Neural cell (in vitro differentiated cells): Measurements from ENCODE around the gene DHRS12. TPM values are rescaled to one million over a fixed set of nuclear protein-coding genes. Genes with fewer than 3 reads are reported as not detected.

Experiments
- H2AFZ ChIP-seq: fragments of 200-600, 300-800 bp; sonication (generic), shearing (Covaris generic); 2 replicates; pipeline ENCODE4 v1.6.0; 2014; ENCODE audit warnings: low read depth, mild to moderate bottlenecking, antibody characterized with exemption, low read length, moderate library complexity
- H3F3A ChIP-seq: fragments of 200-600 bp; shearing (Covaris generic); 2 replicates; pipeline ENCODE4 v1.6.1; 2016; ENCODE audit warnings: mild to moderate bottlenecking, moderate library complexity, mixed read lengths, antibody characterized with exemption, low read length; ENCODE audit not compliant: insufficient read depth, poor library complexity, severe bottlenecking
- H3K27ac ChIP-seq: fragments of 200-600, 300-800 bp; sonication (generic), shearing (Covaris generic); 2 replicates; pipeline ENCODE4 v1.5.1; 2014; ENCODE audit warnings: mild to moderate bottlenecking, low read length, moderate library complexity
- H3K27me3 ChIP-seq: fragments of 300-800, 200-600 bp; sonication (generic), shearing (Covaris generic); 2 replicates; pipeline ENCODE4 v1.6.0; 2014; ENCODE audit warnings: mild to moderate bottlenecking, low read depth, low read length, moderate library complexity; ENCODE audit not compliant: insufficient read depth
- H3K36me3 ChIP-seq: fragments of 300-800, 200-600 bp; sonication (generic), shearing (Covaris generic); 2 replicates; pipeline ENCODE4 v1.5.1; 2014; ENCODE audit warnings: mild to moderate bottlenecking, antibody characterized with exemption, low read length, moderate library complexity; ENCODE audit not compliant: insufficient read depth
- H3K4me2 ChIP-seq: fragments of 300-800, 200-600 bp; sonication (generic), shearing (Covaris generic); 2 replicates; pipeline ENCODE4 v1.6.0; 2014; ENCODE audit warnings: mild to moderate bottlenecking, low read length
- H3K4me3 ChIP-seq: fragments of 300-800, 200-600 bp; sonication (generic), shearing (Covaris generic); 2 replicates; pipeline ENCODE4 v1.5.1; 2014; ENCODE audit warnings: mild to moderate bottlenecking, low read length, moderate library complexity
- H3K79me2 ChIP-seq: fragments of 200-600 bp; shearing (Covaris generic); replicated peaks from 2 replicates; pipeline ENCODE4 v1.6.0; 2014; ENCODE audit warnings: mild to moderate bottlenecking, low read length, moderate library complexity; ENCODE audit not compliant: insufficient read depth
- H3K9ac ChIP-seq: fragments of 300-800, 200-600 bp; sonication (generic), shearing (Covaris generic); 2 replicates; pipeline ENCODE4 v1.6.1; 2016; ENCODE audit warnings: mild to moderate bottlenecking, low read length, mixed read lengths
- H3K9me2 ChIP-seq: fragments of 200-600 bp; shearing (Covaris generic); 2 replicates; pipeline ENCODE4 v1.6.1; 2016; ENCODE audit warnings: mild to moderate bottlenecking, low read length, mixed read lengths; ENCODE audit not compliant: insufficient read depth
- H3K9me3 ChIP-seq: fragments of 200-600, 300-800 bp; sonication (generic), shearing (Covaris generic); 2 replicates; pipeline ENCODE4 v1.6.1; 2016; ENCODE audit warnings: mild to moderate bottlenecking, mixed run types, low read length, moderate library complexity, mixed read lengths
- H4K20me1 ChIP-seq: fragments of 200-600 bp; shearing (Covaris generic); 2 replicates; pipeline ENCODE4 v1.6.1; 2016; ENCODE audit warnings: mild to moderate bottlenecking, mixed run types; ENCODE audit not compliant: insufficient read depth
- EP300 ChIP-seq: fragments of 450-650 bp; conservative IDR thresholded peaks from 2 replicates; pipeline ENCODE4 v1.6.1; 2014; ENCODE audit warnings: antibody characterized with exemption, mild to moderate bottlenecking, moderate library complexity; ENCODE audit not compliant: poor library complexity, severe bottlenecking
- EZH2 ChIP-seq: fragments of 200-600, 300-800 bp; shearing (Covaris generic), sonication (generic); IDR thresholded peaks from 2 replicates; pipeline ENCODE4 v1.6.1; 2014; ENCODE audit warnings: antibody characterized with exemption, low read length, borderline replicate concordance, mild to moderate bottlenecking; ENCODE audit not compliant: insufficient read depth, poor library complexity, severe bottlenecking
- MXI1 ChIP-seq: fragments of 450-650 bp; conservative IDR thresholded peaks from 2 replicates; pipeline ENCODE4 v1.6.1; 2014; ENCODE audit warnings: antibody characterized with exemption, mild to moderate bottlenecking; ENCODE audit not compliant: poor library complexity, severe bottlenecking
- POLR2AphosphoS5 ChIP-seq: IDR thresholded peaks from 2 replicates; pipeline ENCODE4 v1.6.1; 2012
- RAD21 ChIP-seq: fragments of 450-650 bp; conservative IDR thresholded peaks from 2 replicates; pipeline ENCODE4 v1.6.1; 2014; ENCODE audit warnings: antibody characterized with exemption, mild to moderate bottlenecking, moderate library complexity
- SMC3 ChIP-seq: fragments of 450-650 bp; conservative IDR thresholded peaks from 2 replicates; pipeline ENCODE4 v1.6.1; 2014; ENCODE audit warnings: antibody characterized with exemption, mild to moderate bottlenecking, moderate library complexity; ENCODE audit not compliant: poor library complexity
- TAF1 ChIP-seq: IDR thresholded peaks from 2 replicates; pipeline ENCODE4 v1.6.1; 2012; ENCODE audit warnings: low read depth
- polyA plus RNA-seq: library from polyadenylated mRNA; depleted of rRNA; stranded (reverse); fragments of >200 nt; gene quantifications from 2 replicates; pipeline ENCODE4 v1.2.3, GENCODE V29; 2014
- TF ChIP-seq, protein P1 (sequence below): fragments of 450-650 bp; IDR thresholded peaks from 2 replicates; pipeline ENCODE4 v1.5.1; 2014; ENCODE audit warnings: antibody characterized with exemption, mild to moderate bottlenecking, moderate library complexity; ENCODE audit not compliant: poor library complexity, severe bottlenecking
- TF ChIP-seq, protein P2 (sequence below): IDR thresholded peaks from 2 replicates; pipeline ENCODE4 v1.6.1; 2012; ENCODE audit warnings: borderline replicate concordance

The DHRS12 gene
- polyA plus RNA-seq, 1 donor from 2014 or later: 4.4 TPM

DNA sequence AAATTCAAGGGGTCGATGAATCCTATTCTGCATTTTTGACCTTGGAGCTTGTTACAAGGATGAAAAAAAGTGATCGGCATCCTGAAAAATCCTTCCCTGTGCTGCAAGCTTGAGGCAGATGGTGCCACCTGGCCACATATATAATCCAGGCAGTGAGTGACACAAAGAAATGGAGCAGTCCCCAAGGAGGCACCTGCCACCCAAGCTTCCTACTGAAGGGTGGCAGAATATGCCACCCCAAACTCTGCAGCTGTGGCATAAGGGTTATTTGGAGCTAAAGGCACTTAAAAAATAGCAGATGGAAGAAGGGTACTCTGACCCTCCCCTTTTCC, 25.6 kb upstream of the DHRS12 start:
- Histone ChIP-seq H3K4me2 (no peak overlapping the region), H3K9me3 (no peaks in the 10 kb centered on the region), H2AFZ (no peak overlapping the region), H3K27ac (no peak overlapping the region), H3K36me3 (no peaks in the 10 kb centered on the region), H3K79me2 (no peaks in the 10 kb centered on the region), H3K4me3 (no peak overlapping the region), H4K20me1 (no peaks in the 10 kb centered on the region), H3K9ac (no peak overlapping the region), H3K9me2 (no peaks in the 10 kb centered on the region), H3K27me3 (no peaks in the 10 kb centered on the region), H3F3A (no peaks in the 10 kb centered on the region)
- no peak for TF ChIP-seq RAD21
- TF ChIP-seq, protein P1, sequence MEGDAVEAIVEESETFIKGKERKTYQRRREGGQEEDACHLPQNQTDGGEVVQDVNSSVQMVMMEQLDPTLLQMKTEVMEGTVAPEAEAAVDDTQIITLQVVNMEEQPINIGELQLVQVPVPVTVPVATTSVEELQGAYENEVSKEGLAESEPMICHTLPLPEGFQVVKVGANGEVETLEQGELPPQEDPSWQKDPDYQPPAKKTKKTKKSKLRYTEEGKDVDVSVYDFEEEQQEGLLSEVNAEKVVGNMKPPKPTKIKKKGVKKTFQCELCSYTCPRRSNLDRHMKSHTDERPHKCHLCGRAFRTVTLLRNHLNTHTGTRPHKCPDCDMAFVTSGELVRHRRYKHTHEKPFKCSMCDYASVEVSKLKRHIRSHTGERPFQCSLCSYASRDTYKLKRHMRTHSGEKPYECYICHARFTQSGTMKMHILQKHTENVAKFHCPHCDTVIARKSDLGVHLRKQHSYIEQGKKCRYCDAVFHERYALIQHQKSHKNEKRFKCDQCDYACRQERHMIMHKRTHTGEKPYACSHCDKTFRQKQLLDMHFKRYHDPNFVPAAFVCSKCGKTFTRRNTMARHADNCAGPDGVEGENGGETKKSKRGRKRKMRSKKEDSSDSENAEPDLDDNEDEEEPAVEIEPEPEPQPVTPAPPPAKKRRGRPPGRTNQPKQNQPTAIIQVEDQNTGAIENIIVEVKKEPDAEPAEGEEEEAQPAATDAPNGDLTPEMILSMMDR: no peak
- no peak for TF ChIP-seq SMC3
- TF ChIP-seq, protein P2, sequence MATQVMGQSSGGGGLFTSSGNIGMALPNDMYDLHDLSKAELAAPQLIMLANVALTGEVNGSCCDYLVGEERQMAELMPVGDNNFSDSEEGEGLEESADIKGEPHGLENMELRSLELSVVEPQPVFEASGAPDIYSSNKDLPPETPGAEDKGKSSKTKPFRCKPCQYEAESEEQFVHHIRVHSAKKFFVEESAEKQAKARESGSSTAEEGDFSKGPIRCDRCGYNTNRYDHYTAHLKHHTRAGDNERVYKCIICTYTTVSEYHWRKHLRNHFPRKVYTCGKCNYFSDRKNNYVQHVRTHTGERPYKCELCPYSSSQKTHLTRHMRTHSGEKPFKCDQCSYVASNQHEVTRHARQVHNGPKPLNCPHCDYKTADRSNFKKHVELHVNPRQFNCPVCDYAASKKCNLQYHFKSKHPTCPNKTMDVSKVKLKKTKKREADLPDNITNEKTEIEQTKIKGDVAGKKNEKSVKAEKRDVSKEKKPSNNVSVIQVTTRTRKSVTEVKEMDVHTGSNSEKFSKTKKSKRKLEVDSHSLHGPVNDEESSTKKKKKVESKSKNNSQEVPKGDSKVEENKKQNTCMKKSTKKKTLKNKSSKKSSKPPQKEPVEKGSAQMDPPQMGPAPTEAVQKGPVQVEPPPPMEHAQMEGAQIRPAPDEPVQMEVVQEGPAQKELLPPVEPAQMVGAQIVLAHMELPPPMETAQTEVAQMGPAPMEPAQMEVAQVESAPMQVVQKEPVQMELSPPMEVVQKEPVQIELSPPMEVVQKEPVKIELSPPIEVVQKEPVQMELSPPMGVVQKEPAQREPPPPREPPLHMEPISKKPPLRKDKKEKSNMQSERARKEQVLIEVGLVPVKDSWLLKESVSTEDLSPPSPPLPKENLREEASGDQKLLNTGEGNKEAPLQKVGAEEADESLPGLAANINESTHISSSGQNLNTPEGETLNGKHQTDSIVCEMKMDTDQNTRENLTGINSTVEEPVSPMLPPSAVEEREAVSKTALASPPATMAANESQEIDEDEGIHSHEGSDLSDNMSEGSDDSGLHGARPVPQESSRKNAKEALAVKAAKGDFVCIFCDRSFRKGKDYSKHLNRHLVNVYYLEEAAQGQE: no peak
- TF ChIP-seq EP300: no peak
- TF ChIP-seq POLR2AphosphoS5: no peak
- TF ChIP-seq MXI1: no peak
- TF ChIP-seq EZH2: no peak
- TF ChIP-seq TAF1: no peak

DNA sequence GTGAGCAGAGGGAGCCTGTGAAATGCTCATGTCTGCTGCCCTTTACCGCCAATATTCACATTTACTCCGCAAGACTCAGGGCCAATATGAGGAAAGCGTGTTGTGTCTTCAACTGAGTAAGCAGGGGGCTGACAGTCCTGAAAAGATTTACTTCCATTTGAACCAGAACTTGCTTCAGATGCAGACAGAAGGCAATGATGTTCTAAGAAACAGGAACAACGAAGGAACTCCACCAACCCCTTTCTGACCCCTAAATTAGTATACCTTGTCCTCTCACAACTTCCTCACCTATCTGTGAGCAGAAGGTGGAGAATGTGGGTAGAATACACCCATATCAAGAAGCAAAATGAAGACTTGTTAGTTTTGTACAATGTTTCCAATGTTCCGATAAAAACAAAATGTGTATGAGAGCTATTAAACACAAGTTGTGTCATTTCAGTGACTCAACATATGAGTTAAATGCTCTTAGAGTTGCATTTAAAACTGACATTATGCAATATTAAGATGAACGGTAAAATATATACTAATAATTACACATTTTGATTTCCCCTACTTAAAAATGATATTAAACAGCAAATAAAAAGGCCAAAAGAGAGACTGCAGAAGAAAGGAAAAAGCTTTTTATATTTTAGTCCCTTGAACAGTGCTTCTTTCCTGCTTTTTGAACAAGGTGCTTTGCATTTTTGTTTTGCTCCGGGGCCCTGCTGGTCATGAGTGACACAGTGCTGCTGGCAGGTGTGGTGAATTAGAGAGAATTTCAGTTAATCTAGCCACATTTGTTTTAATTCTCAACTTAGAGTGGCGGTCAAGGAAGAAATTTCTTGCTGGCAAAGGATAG, 25.0 kb upstream of the DHRS12 start:
- TF ChIP-seq, protein P2: no peak
- TF ChIP-seq MXI1: no peak
- no peak for TF ChIP-seq RAD21
- TF ChIP-seq SMC3: no peak
- TF ChIP-seq, protein P1: no peak
- no peak for TF ChIP-seq EZH2
- TF ChIP-seq POLR2AphosphoS5: no peak
- no peak for TF ChIP-seq TAF1
- TF ChIP-seq EP300: no peak
- Histone ChIP-seq H3K79me2 (no peaks in the 10 kb centered on the region), H3K4me3 (no peak overlapping the region), H3K36me3 (no peaks in the 10 kb centered on the region), H3K4me2 (no peak overlapping the region), H3K27me3 (no peaks in the 10 kb centered on the region), H3F3A (no peaks in the 10 kb centered on the region), H3K9ac (no peak overlapping the region), H4K20me1 (no peaks in the 10 kb centered on the region), H3K27ac (no peak overlapping the region), H3K9me2 (no peaks in the 10 kb centered on the region), H3K9me3 (no peaks in the 10 kb centered on the region), H2AFZ (no peak overlapping the region)
